IPS DF 6.9 (cell line): ENCODE data around the gene KAZALD1.

Source experiments
- DNase-seq: peaks from one replicate; pipeline ENCODE4 v3.0.0-alpha.2; 2013; ENCODE audit warnings: low read depth, low spot score
- H3K27ac ChIP-seq: one replicate; pipeline ENCODE4 v1.5.1; 2013; ENCODE audit warnings: low read length, control low read depth
- H3K27me3 ChIP-seq: 2 replicates; pipeline ENCODE4 v1.6.1; 2013; ENCODE audit warnings: mild to moderate bottlenecking, low read length; ENCODE audit not compliant: control insufficient read depth, insufficient read depth
- H3K36me3 ChIP-seq: 2 replicates; pipeline ENCODE4 v1.6.1; 2013; ENCODE audit warnings: low read length; ENCODE audit not compliant: control insufficient read depth, insufficient read depth
- H3K4me1 ChIP-seq: 2 replicates; pipeline ENCODE4 v1.6.1; 2013; ENCODE audit warnings: low read length; ENCODE audit not compliant: control insufficient read depth, insufficient read depth
- H3K4me3 ChIP-seq: 2 replicates; pipeline ENCODE4 v1.5.1; 2013; ENCODE audit warnings: mild to moderate bottlenecking, low read length
- H3K9me3 ChIP-seq: 2 replicates; pipeline ENCODE4 v1.6.1; 2013; ENCODE audit warnings: low read length, inconsistent platforms; ENCODE audit not compliant: control insufficient read depth, insufficient read depth
- WGBS: extraction: QIAGEN DNeasy Blood & Tissue Kit; methylation state at CpG from one replicate; pipeline ENCODE4 v1.1.7; 2013; ENCODE audit warnings: mixed read lengths, missing lambda C conversion rate; ENCODE audit not compliant: insufficient read length, insufficient coverage; 5-methylcytosine and 5-hydroxymethylcytosine counted together

The KAZALD1 gene

DNA sequence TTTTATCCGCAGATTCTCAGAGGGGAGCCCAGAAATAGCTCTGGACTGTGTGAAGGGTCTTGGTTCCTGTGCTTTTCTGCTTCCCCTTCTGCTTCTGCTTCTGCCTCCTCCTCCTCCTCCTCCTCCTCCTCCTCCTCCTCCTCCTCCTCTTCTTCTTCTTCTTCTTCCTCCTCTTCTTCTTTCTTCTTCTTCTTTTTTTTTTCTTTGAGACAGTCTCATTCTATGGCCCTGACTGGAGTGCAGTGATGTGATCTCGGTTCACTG lies 42.4 kb upstream of the KAZALD1 start:
- peaks cover 16% of the 10 kb centered on the region; the same call in 1 of the 2 replicates for H3K27me3 ChIP-seq
- no peaks in the 10 kb centered on the region for H3K4me1 ChIP-seq
- no peaks in the 10 kb centered on the region for H3K36me3 ChIP-seq
- no peak overlapping the region for H3K27ac ChIP-seq
- no peak for DNase-seq
- WGBS = no CpG with 5 or more reads among the region's 2 CpGs
- no peaks in the 10 kb centered on the region for H3K9me3 ChIP-seq
- H3K4me3 ChIP-seq = no peak overlapping the region

GRCh38 chr10:101020427-101021075 lies 41.2 kb upstream of the KAZALD1 start:
- H3K9me3 ChIP-seq = no peaks in the 10 kb centered on the region
- H3K4me1 ChIP-seq = no peaks in the 10 kb centered on the region
- H3K36me3 ChIP-seq = no peaks in the 10 kb centered on the region
- no peak overlapping the region for H3K27ac ChIP-seq
- WGBS = no CpG with 5 or more reads among the region's 10 CpGs
- H3K27me3 ChIP-seq = peaks cover 16% of the 10 kb centered on the region; the same call in 1 of the 2 replicates
- no peak overlapping the region for H3K4me3 ChIP-seq
- DNase-seq = no peak

GRCh38 chr10:101021239-101021638 lies 40.5 kb upstream of the KAZALD1 start:
- H3K36me3 ChIP-seq = no peaks in the 10 kb centered on the region
- H3K27ac ChIP-seq = no peak overlapping the region
- H3K4me3 ChIP-seq = no peak overlapping the region
- no peaks in the 10 kb centered on the region for H3K9me3 ChIP-seq
- no peak for DNase-seq
- peaks cover 16% of the 10 kb centered on the region; the same call in 1 of the 2 replicates for H3K27me3 ChIP-seq
- H3K4me1 ChIP-seq = no peaks in the 10 kb centered on the region
- WGBS = no CpG with 5 or more reads among the region's 4 CpGs

- WGBS = no CpG with 5 or more reads among the region's 11 CpGs
- Histone ChIP-seq H3K9me3 (no peaks in the 10 kb centered on the region), H3K36me3 (no peaks in the 10 kb centered on the region), H3K4me3 (no peak overlapping the region), H3K4me1 (no peaks in the 10 kb centered on the region), H3K27ac (no peak overlapping the region), H3K27me3 (peaks cover 15% of the 10 kb centered on the region; the same call in 1 of the 2 replicates)
- no peak for DNase-seq
These were observed 40.0 kb upstream of the KAZALD1 start for GRCh38 chr10:101021692-101022251.

- Histone ChIP-seq H3K27ac (no peak overlapping the region), H3K27me3 (peaks cover 7% of the 10 kb centered on the region; the same call in 1 of the 2 replicates), H3K9me3 (no peaks in the 10 kb centered on the region), H3K4me1 (no peaks in the 10 kb centered on the region), H3K4me3 (no peak overlapping the region), H3K36me3 (no peaks in the 10 kb centered on the region)
- DNase-seq = no peak
- no CpG with 5 or more reads among the region's 15 CpGs for WGBS
These were observed 38.7 kb upstream of the KAZALD1 start for GRCh38 chr10:101022967-101023705.

GRCh38 chr10:101027106-101027720 lies 34.6 kb upstream of the KAZALD1 start:
- Histone ChIP-seq H3K9me3 (no peaks in the 10 kb centered on the region), H3K36me3 (no peaks in the 10 kb centered on the region), H3K27ac (no peak overlapping the region), H3K4me3 (no peak overlapping the region), H3K27me3 (no peaks in the 10 kb centered on the region; the same call in 1 of the 2 replicates), H3K4me1 (peaks cover 8% of the 10 kb centered on the region; the same call in 1 of the 2 replicates)
- no peak for DNase-seq
- no CpG with 5 or more reads among the region's 10 CpGs for WGBS

GRCh38 chr10:101028446-101029337 lies 33.1 kb upstream of the KAZALD1 start:
- H3K27me3 ChIP-seq = peaks cover 4% of the 10 kb centered on the region; the same call in 1 of the 2 replicates
- H3K36me3 ChIP-seq = no peaks in the 10 kb centered on the region
- no peak for DNase-seq
- WGBS = no CpG with 5 or more reads among the region's 7 CpGs
- H3K27ac ChIP-seq = no peak overlapping the region
- H3K4me3 ChIP-seq = no peak overlapping the region
- no peaks in the 10 kb centered on the region for H3K9me3 ChIP-seq
- H3K4me1 ChIP-seq = peaks cover 11% of the 10 kb centered on the region; the same call in 1 of the 2 replicates

GRCh38 chr10:101029520-101030295 lies 32.1 kb upstream of the KAZALD1 start:
- WGBS = no CpG with 5 or more reads among the region's 27 CpGs
- H3K36me3 ChIP-seq = no peaks in the 10 kb centered on the region
- no peaks in the 10 kb centered on the region for H3K9me3 ChIP-seq
- H3K27me3 ChIP-seq = peaks cover 4% of the 10 kb centered on the region; the same call in 1 of the 2 replicates
- DNase-seq = no peak
- H3K4me1 ChIP-seq = peaks cover 11% of the 10 kb centered on the region; the same call in 1 of the 2 replicates
- H3K27ac ChIP-seq = no peak overlapping the region
- H3K4me3 ChIP-seq = no peak overlapping the region

DNA sequence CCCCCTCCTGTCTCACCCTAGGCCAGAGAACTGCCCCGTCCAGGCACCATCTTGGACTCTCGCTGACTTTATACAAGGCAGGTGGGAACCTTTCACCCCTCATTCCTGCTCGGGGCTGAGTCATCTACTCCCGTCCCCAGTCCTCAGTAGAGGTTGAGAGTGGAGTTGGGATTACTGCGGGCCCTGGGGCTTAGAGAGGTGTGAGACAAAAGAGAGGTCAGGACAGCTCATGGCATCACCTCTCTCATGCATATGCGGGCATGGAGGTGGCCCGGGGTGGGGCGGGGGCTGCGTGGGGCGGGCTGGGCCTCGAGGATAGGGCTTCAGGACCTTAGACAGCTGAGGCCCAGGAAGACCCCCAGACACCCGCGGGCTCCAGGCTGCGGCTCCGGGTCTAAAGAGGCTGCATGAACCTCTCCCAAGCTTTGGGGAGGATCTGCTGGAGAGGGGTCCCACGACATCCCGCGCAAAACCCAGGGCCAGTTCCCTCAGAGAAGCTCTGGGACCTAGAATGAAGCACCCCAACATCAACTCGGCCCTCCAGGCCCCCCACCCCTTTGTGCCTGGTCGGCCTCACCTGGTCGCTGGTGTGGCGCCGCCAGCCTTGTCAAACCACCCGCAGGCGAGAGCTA lies 31.2 kb upstream of the KAZALD1 start:
- peaks cover 11% of the 10 kb centered on the region; the same call in 1 of the 2 replicates for H3K4me1 ChIP-seq
- peak overlapping the region; percentile 24; the same call in 1 of the 2 replicates for H3K4me3 ChIP-seq
- no peak overlapping the region for H3K27ac ChIP-seq
- H3K9me3 ChIP-seq = no peaks in the 10 kb centered on the region
- peaks cover 4% of the 10 kb centered on the region; the same call in 1 of the 2 replicates for H3K27me3 ChIP-seq
- no peak for DNase-seq
- no peaks in the 10 kb centered on the region for H3K36me3 ChIP-seq
- no CpG with 5 or more reads among the region's 25 CpGs for WGBS
